Heart left ventricle (tissue), 16 donors: ENCODE measurements around the gene FAM89A. TPM values are rescaled to one million over a fixed set of nuclear protein-coding genes. Genes with fewer than 3 reads are reported as not detected.

Source experiments
- ATAC-seq, 4 donors: fragments of 200-7000 bp; cut with Tn5 transposase; one replicate each; pipeline ENCODE4 v1.9.1; 2020 to 2022; ENCODE audit warnings: moderate library complexity in 4 of 4, mild to moderate bottlenecking in 3 of 4, moderate number of reproducible peaks in 1 of 4
- DNase-seq, 5 donors: peaks; one replicate each; pipeline ENCODE4 v3.0.0-alpha.2; 2020
- H3K27ac ChIP-seq, 12 donors: fragments of 200-600 bp; sonication (generic) in 4 of 12; one replicate each; pipeline versions ENCODE4 v1.5.0 to v1.8.0; 2016 to 2022; ENCODE audit warnings: mild to moderate bottlenecking in 2 of 12
- H3K27me3 ChIP-seq, 9 donors: fragments of 200-600 bp; sonication (generic) in 2 of 9; one replicate each; pipeline versions ENCODE4 v1.5.1 to v1.8.0; 2016 to 2022; ENCODE audit warnings: mild to moderate bottlenecking in 3 of 9
- H3K36me3 ChIP-seq, 9 donors: fragments of 200-600 bp; sonication (generic) in 2 of 9; one replicate each; pipeline versions ENCODE4 v1.5.0 to v1.8.0; 2018 to 2022; ENCODE audit warnings: mild to moderate bottlenecking in 2 of 9
- H3K4me1 ChIP-seq, 12 donors: fragments of 200-600 bp; sonication (generic) in 4 of 12; one replicate each; pipeline versions ENCODE4 v1.5.0 to v1.8.0; 2016 to 2022; ENCODE audit warnings: mild to moderate bottlenecking in 3 of 12
- H3K4me3 ChIP-seq, 12 donors: fragments of 200-600 bp; sonication (generic) in 4 of 12; one replicate each; pipeline versions ENCODE4 v1.5.0 to v1.8.0; 2017 to 2022; ENCODE audit warnings: mild to moderate bottlenecking in 9 of 12, moderate library complexity in 4 of 12
- H3K9me3 ChIP-seq, 12 donors: fragments of 200-600 bp; sonication (generic) in 4 of 12; one replicate each; pipeline versions ENCODE4 v1.5.0 to v1.8.0; 2016 to 2022; ENCODE audit warnings: mild to moderate bottlenecking in 1 of 12
- CTCF ChIP-seq, 12 donors: fragments of 200-600 bp; sonication (generic) in 4 of 12; IDR thresholded peaks; one replicate each; pipeline versions ENCODE4 v1.5.0 to v1.8.0; 2018 to 2022; ENCODE audit warnings: antibody characterized with exemption in 12 of 12, mild to moderate bottlenecking in 5 of 12
- POLR2A ChIP-seq, 2 donors: fragments of 450-650 bp; IDR thresholded peaks; one replicate each; pipeline ENCODE4 v1.6.1; 2017; ENCODE audit warnings: antibody characterized with exemption in 2 of 2, mild to moderate bottlenecking in 2 of 2, moderate library complexity in 2 of 2
- WGBS, 4 donors: extraction: QIAGEN DNeasy Blood & Tissue Kit in 2 of 4; methylation state at CpG; one replicate each; pipeline versions ENCODE4 v1.1.5 to v1.1.7; 2013 to 2018; 5-methylcytosine and 5-hydroxymethylcytosine counted together
- intact Hi-C, 10 donors: fragments of 100-400 bp; cut with DNase I; formaldehyde crosslinking; loops; one replicate each; pipeline versions ENCODE4 v1.11.1 to v1.14.2; 2022
- polyA plus RNA-seq, 2 donors: library from polyadenylated mRNA; stranded (reverse); fragments of 200-250 nt; gene quantifications; one replicate each; pipeline ENCODE4 v1.2.3, GENCODE V29; 2013
- total RNA-seq, 9 donors: library from RNA; depleted of rRNA in 2 of 9; stranded (reverse); fragments of >200 nt in 2 of 9; fragmentation: NEBNext Ultra II Directional in 3 of 9; extraction: Animal tissue kit (Norgen Biotek cat#: 25700) in 3 of 9; gene quantifications; one replicate each; pipeline versions ENCODE4 v1.1.0 to v1.2.4, GENCODE V29; 2016 to 2023
- donor health status: ischemic (EF 13 %, LVEDD 7.1; RV severe dilation, severe dysfunction).
- donor health status: healthy with polysubstance abuse.
- donor health status: DM: no; HTN: yes; CAD: no.
- donor health status: DM: no; HTN: no; CAD: no.
- donor health status: ischemic (EF 25% LVEDD 6.9; RV normal size, moderate dysfunction).
- donor health status: ischemic (EF 25% LVEDD 5.7; RV mildly dilated, moderate dysfunction).
- donor health status: healthy.
- donor health status: DM: yes; HTN: yes; CAD: no.
- donor health status: ischemic (EF 35%, LVEDD 5.7; RV mildly dilated, moderate dysfunction).
- donor health status: nonischemic (EF 11% LVEDD 7.7; RV severe dilation, severe dysfunction).
- donor health status: DM: yes; HTN: yes; CAD: no.
- donor health status: PGD.
- donor health status: ischemic (EF 29% LVEDD 5.4; RV normal size, mild dysfunction).
- donor health status: nonischemic (EF 23%, LVEDD 6.1; RV moderate dilation, normal function).

The FAM89A gene
- total and polyA plus RNA-seq, 11 donors: 3.8 to 11.5 (median 6.0) TPM

DNA sequence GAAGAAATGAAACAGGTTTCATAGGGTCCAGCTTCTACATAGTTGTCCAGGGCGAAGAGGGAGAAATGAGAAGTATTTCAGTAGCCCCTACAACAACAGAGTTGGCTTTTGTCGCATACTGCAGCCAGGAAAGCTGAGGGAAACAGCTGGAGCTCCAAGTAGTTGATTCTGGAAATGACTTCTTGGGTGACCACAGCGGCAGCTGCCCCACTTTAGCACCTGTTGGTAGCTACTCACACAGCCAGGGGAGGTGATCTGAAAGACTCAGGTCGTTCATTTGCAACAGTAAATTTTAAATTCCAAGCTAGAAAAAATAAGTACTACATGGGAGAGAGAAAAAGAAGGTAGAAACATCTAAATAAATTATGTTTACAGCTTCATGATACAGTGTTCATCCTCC, 63.7 kb downstream of the FAM89A start:
- peaks cover 0 to 60% (median 21%) of the 10 kb centered on the region in 12 donors for H3K4me1 ChIP-seq
- no peaks in the 10 kb centered on the region for H3K9me3 ChIP-seq
- peak overlapping the region in 4 of 12 donors; percentile 78 to 88 (median 80) for H3K27ac ChIP-seq
- ATAC-seq: no peak
- intact Hi-C loops: loop anchor here in 3 of 10 donors (5.0 to 10.0 kb wide), 3 partner anchors 59 to 109 kb away; partner anchors contain the start of gene C1orf198 (in 1 of the 3)
- H3K4me3 ChIP-seq: no peak overlapping the region
- no peaks in the 10 kb centered on the region for H3K27me3 ChIP-seq
- DNase-seq: no peak
- WGBS, 4 donors: 82 to 86% (median 84%) methylated on average over 4 of the region's 4 CpGs
- TF ChIP-seq POLR2A (IDR thresholded peaks at IDR 0.05) (no peak), CTCF (IDR thresholded peaks at IDR 0.05) (no peak)
- H3K36me3 ChIP-seq: peaks cover 0 to 17% (median 9%) of the 10 kb centered on the region in 9 donors

DNA sequence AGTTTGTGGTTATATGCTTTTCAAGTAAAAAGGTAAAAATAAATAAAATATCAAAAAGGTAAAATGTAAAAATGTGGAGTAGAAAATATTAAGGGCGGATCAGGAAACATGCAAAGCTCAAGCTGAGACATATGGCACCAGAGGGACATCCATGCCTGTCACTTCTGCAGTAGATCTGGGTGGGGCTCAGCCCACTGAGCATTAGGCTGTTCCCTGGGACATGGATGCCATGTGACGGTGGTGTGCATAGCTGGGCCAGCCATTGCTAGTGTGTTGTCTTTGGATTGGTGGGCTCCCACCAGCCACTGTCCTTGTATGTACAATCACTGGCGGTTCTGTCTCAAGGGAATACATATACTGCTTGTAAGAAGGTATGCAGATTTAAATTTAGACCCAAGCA, 64.4 kb downstream of the FAM89A start:
- TF ChIP-seq POLR2A (IDR thresholded peaks at IDR 0.05): no peak
- TF ChIP-seq CTCF (IDR thresholded peaks at IDR 0.05): no peak
- ATAC-seq (no peak), DNase-seq (no peak)
- no peak overlapping the region for H3K27ac ChIP-seq
- intact Hi-C loops: loop anchor here in 3 of 10 donors (5.0 to 10.0 kb wide), 3 partner anchors 58 to 108 kb away; partner anchors contain the start of gene C1orf198 (in 1 of the 3)
- H3K27me3 ChIP-seq: no peaks in the 10 kb centered on the region
- WGBS, 4 donors: 54 to 95% (median 74%) methylated on average over 3 of the region's 3 CpGs
- peaks cover 0 to 9% (median 5%) of the 10 kb centered on the region in 9 donors for H3K36me3 ChIP-seq
- H3K9me3 ChIP-seq: no peaks in the 10 kb centered on the region
- no peak overlapping the region for H3K4me3 ChIP-seq
- H3K4me1 ChIP-seq: peaks cover 0 to 58% (median 21%) of the 10 kb centered on the region in 12 donors

GRCh38 chr1:230972855-230973271, 67.2 kb downstream of the FAM89A start:
- no peak for TF ChIP-seq POLR2A (IDR thresholded peaks at IDR 0.05)
- TF ChIP-seq CTCF (IDR thresholded peaks at IDR 0.05): no peak
- Histone ChIP-seq H3K36me3 (peaks cover 0 to 11% (median 5%) of the 10 kb centered on the region in 9 donors), H3K27ac (peak overlapping the region in 1 of 12 donors; percentile 67), H3K27me3 (no peaks in the 10 kb centered on the region), H3K4me1 (peaks cover 0 to 43% (median 11%) of the 10 kb centered on the region in 12 donors), H3K4me3 (no peak overlapping the region), H3K9me3 (no peaks in the 10 kb centered on the region)
- intact Hi-C loops: loop anchor here in 1 of 10 donors (10.0 kb wide), 1 partner anchor 58 kb away; no protein-coding TSS in a partner anchor
- ATAC-seq: peak in 1 of 4 donors; percentile 51
- no peak for DNase-seq
- 83 to 88% (median 84%) methylated on average over 1 of the region's 1 CpG for WGBS, 4 donors

- intact Hi-C loops: loop anchor here in 1 of 10 donors (10.0 kb wide), 1 partner anchor 57 kb away; no protein-coding TSS in a partner anchor
- no peak for TF ChIP-seq CTCF (IDR thresholded peaks at IDR 0.05)
- TF ChIP-seq POLR2A (IDR thresholded peaks at IDR 0.05): no peak
- DNase-seq (no peak), ATAC-seq (no peak)
- no peak overlapping the region for H3K27ac ChIP-seq
- no peak overlapping the region for H3K4me3 ChIP-seq
- H3K9me3 ChIP-seq: no peaks in the 10 kb centered on the region
- H3K27me3 ChIP-seq: no peaks in the 10 kb centered on the region
- H3K36me3 ChIP-seq: peaks cover 0 to 11% (median 5%) of the 10 kb centered on the region in 9 donors
- H3K4me1 ChIP-seq: peaks cover 0 to 32% (median 2%) of the 10 kb centered on the region in 12 donors
These were observed 68.3 kb downstream of the FAM89A start for GRCh38 chr1:230971771-230972170.
